HEK293 (cell line): ENCODE data around the gene SLC39A11.

Experiments
- CTCF ChIA-PET: fragments of 350-600 bp; formaldehyde crosslinking; extraction: SDS; loops from one replicate; lab custom pipeline; 2021; ENCODE audit warnings: antibody characterized with exemption; lab: Yijun Ruan, JAX
- POLR2A ChIA-PET: fragments of 300-600 bp; formaldehyde crosslinking; extraction: SDS; loops from one replicate; lab custom pipeline; 2020; ENCODE audit warnings: antibody characterized with exemption, inconsistent platforms; lab: Yijun Ruan, JAX
- H3K27ac ChIP-seq: fragments of 200-500 bp; sonication (Bioruptor generic); 2 replicates; pipeline ENCODE4 v1.5.1; 2014; ENCODE audit warnings: low read depth, low read length, control low read depth, inconsistent platforms; ENCODE audit errors: extremely low read depth
- H3K36me3 ChIP-seq, 2 experiments: fragments of 200-500 bp in 1 of 2; sonication (Bioruptor generic) in 1 of 2; 1 replicate in 1 of 2; 2 replicates in 1 of 2; pipeline ENCODE4 v1.5.1; 2014 to 2017; ENCODE audit warnings: inconsistent platforms in 2 of 2, low read length in 2 of 2; ENCODE audit not compliant: control insufficient read depth in 2 of 2, insufficient read depth in 1 of 2
- H3K4me1 ChIP-seq: fragments of 200-500 bp; sonication (Bioruptor generic); 2 replicates; pipeline ENCODE4 v1.5.1; 2014; ENCODE audit warnings: mild to moderate bottlenecking, low read length, inconsistent platforms; ENCODE audit not compliant: control insufficient read depth, insufficient read depth
- H3K4me3 ChIP-seq: 2 replicates; pipeline ENCODE4 v1.5.1; 2011; ENCODE audit warnings: low read depth, mild to moderate bottlenecking, control low read depth, low read length, moderate library complexity
- H3K9me3 ChIP-seq: fragments of 200-500 bp; sonication (Bioruptor generic); 2 replicates; pipeline ENCODE4 v1.5.1; 2014; ENCODE audit warnings: low read depth, low read length, inconsistent platforms; ENCODE audit not compliant: control insufficient read depth, insufficient read depth
- BCL11A ChIP-seq: fragments of 450-650 bp; formaldehyde crosslinking; IDR thresholded peaks from 2 replicates; pipeline ENCODE4 v1.5.1; 2016; ENCODE audit warnings: low read depth, missing biosample characterization, missing genetic modification characterization
- ELK4 ChIP-seq: IDR thresholded peaks from 2 replicates; pipeline ENCODE4 v1.6.1; 2011; ENCODE audit warnings: mild to moderate bottlenecking, low read depth, low read length, borderline replicate concordance
- FEZF1 ChIP-seq: fragments of 450-650 bp; formaldehyde crosslinking; IDR thresholded peaks from 2 replicates; pipeline ENCODE4 v1.5.1; 2016; ENCODE audit warnings: missing biosample characterization, missing genetic modification characterization
- GLIS1 ChIP-seq: fragments of 450-650 bp; formaldehyde crosslinking; IDR thresholded peaks from 2 replicates; pipeline ENCODE4 v1.5.1; 2016; ENCODE audit warnings: missing biosample characterization, missing genetic modification characterization
- KLF8 ChIP-seq: fragments of 450-650 bp; formaldehyde crosslinking; IDR thresholded peaks from 2 replicates; pipeline ENCODE4 v1.5.1; 2016; ENCODE audit warnings: missing biosample characterization, missing genetic modification characterization
- MYNN ChIP-seq: fragments of 450-650 bp; formaldehyde crosslinking; IDR thresholded peaks from 2 replicates; pipeline ENCODE4 v1.5.1; 2016; ENCODE audit warnings: missing biosample characterization, missing genetic modification characterization, borderline replicate concordance
- REST ChIP-seq: fragments of 450-650 bp; formaldehyde crosslinking; IDR thresholded peaks from 2 replicates; pipeline ENCODE4 v1.5.1; 2016; ENCODE audit warnings: missing biosample characterization, missing genetic modification characterization
- SCRT1 ChIP-seq: fragments of 450-650 bp; formaldehyde crosslinking; IDR thresholded peaks from 2 replicates; pipeline ENCODE4 v1.5.1; 2016; ENCODE audit warnings: missing biosample characterization, missing genetic modification characterization, borderline replicate concordance
- TCF7L2 ChIP-seq: IDR thresholded peaks from 2 replicates; pipeline ENCODE4 v1.6.1; 2011; ENCODE audit warnings: low read depth, mild to moderate bottlenecking, inconsistent platforms, low read length, moderate library complexity, borderline replicate concordance
- ZFP69B ChIP-seq: fragments of 450-650 bp; formaldehyde crosslinking; IDR thresholded peaks from 2 replicates; pipeline ENCODE4 v1.5.1; 2016; ENCODE audit warnings: missing biosample characterization, missing genetic modification characterization
- ZNF112 ChIP-seq: fragments of 450-650 bp; formaldehyde crosslinking; IDR thresholded peaks from 2 replicates; pipeline ENCODE4 v1.5.0; 2017; ENCODE audit warnings: missing biosample characterization, missing genetic modification characterization
- ZNF132 ChIP-seq: fragments of 450-650 bp; formaldehyde crosslinking; IDR thresholded peaks from 2 replicates; pipeline ENCODE4 v1.5.1; 2017; ENCODE audit warnings: missing biosample characterization, missing genetic modification characterization, borderline replicate concordance
- ZNF18 ChIP-seq: fragments of 450-650 bp; formaldehyde crosslinking; IDR thresholded peaks from 2 replicates; pipeline ENCODE4 v1.5.1; 2016; ENCODE audit warnings: missing biosample characterization, missing genetic modification characterization
- ZNF26 ChIP-seq: fragments of 450-650 bp; formaldehyde crosslinking; IDR thresholded peaks from 2 replicates; pipeline ENCODE4 v1.5.1; 2016; ENCODE audit warnings: missing biosample characterization, missing genetic modification characterization
- ZNF362 ChIP-seq: fragments of 450-650 bp; formaldehyde crosslinking; IDR thresholded peaks from 2 replicates; pipeline ENCODE4 v1.5.1; 2016; ENCODE audit warnings: missing biosample characterization, missing genetic modification characterization
- ZNF558 ChIP-seq: fragments of 450-650 bp; formaldehyde crosslinking; IDR thresholded peaks from 2 replicates; pipeline ENCODE4 v1.5.1; 2016; ENCODE audit warnings: missing biosample characterization, missing genetic modification characterization
- ZNF585B ChIP-seq: fragments of 450-650 bp; formaldehyde crosslinking; IDR thresholded peaks from 2 replicates; pipeline ENCODE4 v1.5.1; 2016; ENCODE audit warnings: missing biosample characterization, missing genetic modification characterization
- ZNF639 ChIP-seq: fragments of 450-650 bp; formaldehyde crosslinking; IDR thresholded peaks from 2 replicates; pipeline ENCODE4 v1.5.1; 2016; ENCODE audit warnings: missing biosample characterization, missing genetic modification characterization
- ZNF677 ChIP-seq: fragments of 450-650 bp; IDR thresholded peaks from 2 replicates; pipeline ENCODE4 v1.5.0; 2018; ENCODE audit warnings: missing biosample characterization, mild to moderate bottlenecking, missing genetic modification characterization, moderate library complexity
- ZNF701 ChIP-seq: fragments of 450-650 bp; formaldehyde crosslinking; IDR thresholded peaks from 2 replicates; pipeline ENCODE4 v1.5.1; 2016; ENCODE audit warnings: missing biosample characterization, missing genetic modification characterization

SLC39A11 gene

GRCh38 chr17:72927146-72927545, 165.3 kb downstream of the SLC39A11 start (continued):
- TF ChIP-seq ZNF362 (tag by site-specific recombination) (no peak), ELK4 (no peak), ZNF701 (tag by site-specific recombination) (no peak), REST (tag by site-specific recombination) (no peak), ZNF26 (no peak), ZNF112 (tag by site-specific recombination) (no peak), ZNF558 (tag by site-specific recombination) (no peak)
- TF ChIP-seq, all 188 proteins: peak for 0

- H3K27ac ChIP-seq = no peak overlapping the region
- H3K4me3 ChIP-seq = no peak overlapping the region
- TF ChIP-seq MYNN (tag by site-specific recombination) = no peak
- TF ChIP-seq ZFP69B (tag by site-specific recombination) = no peak
- TF ChIP-seq ZNF18 (tag by site-specific recombination) = no peak
- TF ChIP-seq ZNF132 (tag by site-specific recombination) = no peak
- no peak for TF ChIP-seq ZNF639
- TF ChIP-seq BCL11A (tag by site-specific recombination) = no peak
- TF ChIP-seq KLF8 (tag by site-specific recombination) = no peak
- no peak for TF ChIP-seq SCRT1 (tag by site-specific recombination)
- TF ChIP-seq ZNF677 (tag by site-specific recombination) = no peak
- no peak for TF ChIP-seq TCF7L2
- TF ChIP-seq ZNF585B (tag by site-specific recombination) = no peak
- no peak for TF ChIP-seq FEZF1 (tag by site-specific recombination)
- TF ChIP-seq GLIS1 (tag by site-specific recombination) = no peak
- no peaks in the 10 kb centered on the region for H3K36me3 ChIP-seq
- ChIA-PET CTCF (interaction anchor here (0.6 to 1.1 kb wide), 4 partner anchors 10 to 376 kb away, joined by 3 read pairs; no protein-coding TSS in a partner anchor), POLR2A (no interaction called here)
- H3K9me3 ChIP-seq = no peaks in the 10 kb centered on the region
- H3K4me1 ChIP-seq = peaks cover 2% of the 10 kb centered on the region
These were observed 166.3 kb downstream of the SLC39A11 start for GRCh38 chr17:72926171-72926570.
